Activated B cell treated with CpG ODN at 0.5 μM for 24 hours (primary cell): Measurements from ENCODE around the gene CDH26. TPM values are rescaled to one million over a fixed set of nuclear protein-coding genes. Genes with fewer than 3 reads are reported as not detected.

ENCODE experiments used
- ATAC-seq: fragments of 200-7000 bp; cut with Tn5 transposase; one replicate; pipeline ENCODE4 v1.10.0; 2021; ENCODE audit warnings: low read depth, mild to moderate bottlenecking, moderate library complexity
- CTCF ChIA-PET: fragments of 350-600 bp; sonication (Branson Sonifier 250); formaldehyde crosslinking; loops from one replicate; lab custom pipeline; 2021; ENCODE audit warnings: antibody characterized with exemption; lab: Charles Lee
- POLR2A ChIA-PET: fragments of 350-600 bp; sonication (Branson Sonifier 250); formaldehyde crosslinking; loops from one replicate; lab custom pipeline; 2021; ENCODE audit warnings: antibody characterized with exemption; lab: Charles Lee
- DNase-seq: peaks from one replicate; pipeline ENCODE4 v3.0.0; 2022
- H3K27ac Mint-ChIP-seq: one replicate; pipeline ENCODE4 v1.8.0; 2020; ENCODE audit warnings: mixed read lengths
- H3K27me3 Mint-ChIP-seq: one replicate; pipeline ENCODE4 v1.8.0; 2021; ENCODE audit warnings: mixed read lengths
- H3K36me3 Mint-ChIP-seq: one replicate; pipeline ENCODE4 v1.8.0; 2021; ENCODE audit warnings: low read depth, mixed read lengths
- H3K4me1 Mint-ChIP-seq: one replicate; pipeline ENCODE4 v1.8.0; 2021; ENCODE audit warnings: mixed read lengths
- H3K4me3 Mint-ChIP-seq: one replicate; pipeline ENCODE4 v1.8.0; 2020; ENCODE audit warnings: mild to moderate bottlenecking, mixed read lengths
- H3K9me3 Mint-ChIP-seq: one replicate; pipeline ENCODE4 v1.8.0; 2020; ENCODE audit warnings: mixed read lengths
- CTCF ChIP-seq: fragments of 200-600 bp; IDR thresholded peaks from one replicate; pipeline ENCODE4 v1.8.0; 2022; ENCODE audit warnings: antibody characterized with exemption, mild to moderate bottlenecking
- intact Hi-C: fragments of 100-400 bp; cut with micrococcal nuclease; formaldehyde crosslinking; loops from one replicate; pipeline ENCODE4 v1.15.1; 2024
- total RNA-seq: library from RNA; stranded (reverse); gene quantifications from 2 replicates; pipeline ENCODE4 v1.2.3, GENCODE V29; 2022

The CDH26 gene
- total RNA-seq, 1 donor from 2014 or later: 1.4 TPM

GRCh38 chr20:59972037-59972801 lies 14.0 kb downstream of the CDH26 start:
- TF ChIP-seq CTCF: no peak
- Mint-ChIP-seq H3K27me3 (no peaks in the 10 kb centered on the region), H3K4me3 (no peak overlapping the region), H3K27ac (no peak overlapping the region), H3K9me3 (no peaks in the 10 kb centered on the region), H3K4me1 (no peaks in the 10 kb centered on the region), H3K36me3 (no peaks in the 10 kb centered on the region)
- no peak for ATAC-seq
- ChIA-PET CTCF (interaction anchor here (1.1 kb wide), 1 partner anchor 24 kb away, joined by 3 read pairs; no protein-coding TSS in a partner anchor), POLR2A (no interaction called here)
- DNase-seq: no peak
- intact Hi-C loops: no loop called here

DNA sequence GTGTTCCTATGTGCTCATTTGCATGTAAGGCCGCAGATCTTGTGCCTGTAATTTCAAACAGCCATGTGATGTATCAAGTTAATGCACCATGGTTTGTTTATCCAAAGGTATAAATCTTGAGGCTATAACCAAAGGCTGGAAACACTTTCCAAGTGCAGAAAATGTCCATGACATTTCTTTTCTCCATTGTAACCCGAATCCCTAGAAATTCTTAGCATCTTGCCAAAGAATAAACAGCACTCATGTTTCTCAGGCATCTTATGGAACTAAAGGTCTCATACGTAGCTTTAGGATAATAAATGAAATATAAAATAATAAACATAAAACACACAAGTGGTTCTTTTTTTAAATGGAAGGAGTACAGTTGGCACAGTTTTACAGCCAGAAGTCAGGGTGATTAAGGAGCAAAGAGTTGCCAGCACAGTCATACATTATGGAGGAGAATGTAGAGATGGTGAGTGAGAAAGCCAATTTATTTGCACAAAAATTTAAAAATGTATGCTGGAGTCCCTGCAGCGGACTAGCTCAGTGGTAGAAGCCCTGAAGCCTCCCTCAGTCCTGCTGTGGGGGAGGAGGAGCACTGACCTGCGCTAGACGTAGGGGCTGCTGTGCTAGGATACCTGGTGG lies 18.0 kb downstream of the CDH26 start:
- DNase-seq (no peak), ATAC-seq (no peak)
- Mint-ChIP-seq H3K27me3 (no peaks in the 10 kb centered on the region), H3K9me3 (no peaks in the 10 kb centered on the region), H3K27ac (no peak overlapping the region), H3K4me3 (no peak overlapping the region), H3K4me1 (no peaks in the 10 kb centered on the region), H3K36me3 (no peaks in the 10 kb centered on the region)
- TF ChIP-seq CTCF: no peak
- ChIA-PET POLR2A (no interaction called here), CTCF (interaction anchor here (0.9 kb wide), 1 partner anchor 29 kb away, joined by 3 read pairs; no protein-coding TSS in a partner anchor)
- intact Hi-C loops: no loop called here

GRCh38 chr20:59977086-59977485 lies 18.9 kb downstream of the CDH26 start:
- no peak for ATAC-seq

GRCh38 chr20:59983076-59983475 lies 24.9 kb downstream of the CDH26 start:
- ChIA-PET POLR2A (no interaction called here), CTCF (no interaction called here)
- no peak for TF ChIP-seq CTCF
- Mint-ChIP-seq H3K27ac (no peak overlapping the region), H3K4me3 (no peak overlapping the region), H3K9me3 (peaks cover 3% of the 10 kb centered on the region), H3K4me1 (peaks cover 9% of the 10 kb centered on the region), H3K36me3 (no peaks in the 10 kb centered on the region), H3K27me3 (no peaks in the 10 kb centered on the region)
- DNase-seq: no peak
- no peak for ATAC-seq
- intact Hi-C loops: no loop called here

More at GRCh38 chr20:59977086-59977485, 18.9 kb downstream of the CDH26 start:
- ChIA-PET CTCF (no interaction called here), POLR2A (no interaction called here)
- Mint-ChIP-seq H3K36me3 (no peaks in the 10 kb centered on the region), H3K9me3 (peaks cover 2% of the 10 kb centered on the region), H3K4me1 (no peaks in the 10 kb centered on the region), H3K4me3 (no peak overlapping the region), H3K27me3 (no peaks in the 10 kb centered on the region), H3K27ac (no peak overlapping the region)
- TF ChIP-seq CTCF: no peak
- intact Hi-C loops: no loop called here
- DNase-seq: no peak

DNA sequence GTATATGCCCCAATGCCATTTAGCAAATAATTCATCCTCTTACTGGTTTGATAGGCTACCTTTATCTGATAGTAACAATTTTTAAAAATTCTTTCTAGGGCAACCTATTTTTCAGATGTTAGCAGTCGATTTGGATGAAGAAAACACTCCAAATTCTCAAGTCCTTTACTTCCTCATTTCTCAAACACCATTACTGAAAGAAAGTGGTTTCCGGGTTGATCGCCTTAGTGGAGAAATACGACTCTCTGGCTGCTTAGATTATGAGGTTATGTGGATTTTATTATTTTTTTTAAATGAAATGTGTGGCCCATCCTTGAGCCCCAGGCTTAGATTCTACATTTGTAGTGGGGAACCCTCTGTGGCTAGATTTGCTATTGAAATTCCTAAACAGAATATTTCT lies 26.3 kb downstream of the CDH26 start:
- Mint-ChIP-seq H3K4me3 (no peak overlapping the region), H3K36me3 (no peaks in the 10 kb centered on the region), H3K27me3 (no peaks in the 10 kb centered on the region), H3K4me1 (peaks cover 9% of the 10 kb centered on the region), H3K27ac (no peak overlapping the region), H3K9me3 (peaks cover 3% of the 10 kb centered on the region)
- no peak for TF ChIP-seq CTCF
- ChIA-PET POLR2A (no interaction called here), CTCF (no interaction called here)
- DNase-seq: no peak
- ATAC-seq: no peak
- intact Hi-C loops: no loop called here
